ENCODE measurements around the gene GRIK3. TPM values are rescaled to one million over a fixed set of nuclear protein-coding genes. Genes with fewer than 3 reads are reported as not detected.

GRIK3 gene
- total RNA-seq, 2 experiments from 2014 or later = 16.3 to 55.0 TPM

GRCh38 chr1:36982709-36983108 is 51.6 kb downstream of the GRIK3 start:
- H3K79me2 ChIP-seq (ENCODE audit: insufficient read depth, low read depth, low read length) = no peaks in the 10 kb centered on the region
- H4K20me1 ChIP-seq (ENCODE audit: insufficient read depth, low read length) = no peaks in the 10 kb centered on the region
- no TSS peak for BruUV-seq (replicated peaks)
- no peak overlapping the region for H3K4me3 ChIP-seq (ENCODE audit: low read depth, low read length, poor library complexity, severe bottlenecking)
- intact Hi-C loops (cut with micrococcal nuclease; ENCODE audit: unreplicated experiment) = no loop called here
- H2AFZ ChIP-seq (ENCODE audit: low read length) = no peak overlapping the region
- H3K4me1 ChIP-seq (ENCODE audit: insufficient read depth, low read length, poor library complexity, severe bottlenecking) = peaks cover 8% of the 10 kb centered on the region
- CTCF ChIA-PET (ENCODE audit: unreplicated experiment) = no interaction called here
- H3K9me2 ChIP-seq (ENCODE audit: insufficient read depth, low read length) = no peaks in the 10 kb centered on the region
- DNase-seq (ENCODE audit: low spot score) = no peak
- peaks cover 10% of the 10 kb centered on the region; the same call in 1 of the 2 replicates for H3K9me3 ChIP-seq (ENCODE audit: low read length)
- no peak overlapping the region for H3K4me2 ChIP-seq (ENCODE audit: low read length)
- no peak overlapping the region for H3K27ac ChIP-seq (ENCODE audit: low read depth, low read length, poor library complexity, severe bottlenecking)
- POLR2A ChIA-PET = interaction anchor here (0.6 kb wide), 1 partner anchor 122 kb away, joined by 5 read pairs; no protein-coding TSS in a partner anchor
- peaks cover 14% of the 10 kb centered on the region for H3K36me3 ChIP-seq (ENCODE audit: insufficient read depth, low read length)
- TF ChIP-seq EZH2phosphoT487 (IDR thresholded peaks at IDR 0.05; ENCODE audit: borderline replicate concordance, low read depth, low read length) = no peak

DNA sequence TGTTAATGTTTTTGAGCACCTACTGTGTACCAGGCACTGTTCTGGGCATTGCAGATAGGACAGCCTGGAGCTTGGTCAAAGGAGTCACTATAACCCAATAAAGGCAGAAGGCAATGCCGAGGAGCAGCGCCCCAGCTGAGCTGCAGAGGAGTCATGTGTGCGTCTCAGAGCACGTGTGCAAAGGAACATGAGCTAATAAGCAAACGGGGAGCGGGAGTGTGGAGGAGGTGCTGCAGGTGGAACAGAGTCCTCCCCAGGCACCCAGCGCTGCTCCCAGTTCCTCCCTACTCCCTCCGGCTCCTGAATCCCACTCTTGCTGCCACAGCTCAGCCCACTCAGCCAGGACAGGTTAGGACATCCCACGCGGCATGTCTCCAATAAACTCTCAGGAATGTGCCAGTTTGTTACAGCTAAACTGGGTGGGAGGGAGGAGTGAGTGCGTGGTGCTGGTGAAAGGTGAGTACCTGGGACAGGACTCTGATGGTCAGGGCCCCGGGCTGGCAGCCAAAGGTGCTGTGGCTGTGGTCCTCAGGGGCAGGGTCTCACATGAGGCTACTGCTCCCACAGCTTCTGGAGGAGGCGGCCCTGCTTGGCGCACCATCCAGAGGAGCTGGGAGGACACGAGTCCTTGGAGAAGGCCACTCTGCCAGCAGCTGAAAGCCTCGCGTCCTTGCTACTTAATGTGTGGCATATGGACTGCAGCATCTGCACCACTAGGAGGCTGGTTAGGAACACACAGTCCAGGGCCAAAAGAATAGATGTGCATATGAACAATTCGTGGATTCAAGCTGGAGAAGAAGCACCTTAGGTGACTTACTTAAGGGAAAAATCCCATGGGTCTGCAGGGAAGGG is 52.3 kb downstream of the GRIK3 start:
- BruUV-seq (replicated peaks) = no TSS peak
- CTCF ChIA-PET (ENCODE audit: unreplicated experiment) = interaction anchor here (1.0 kb wide), 1 partner anchor 13 kb away, joined by 3 read pairs; no protein-coding TSS in a partner anchor

GRCh38 chr1:36981126-36981525 is 53.2 kb downstream of the GRIK3 start:
- no peak overlapping the region for H3K4me2 ChIP-seq (ENCODE audit: low read length)
- TF ChIP-seq EZH2phosphoT487 (IDR thresholded peaks at IDR 0.05; ENCODE audit: borderline replicate concordance, low read depth, low read length) = no peak
- TF ChIP-seq, protein P1, sequence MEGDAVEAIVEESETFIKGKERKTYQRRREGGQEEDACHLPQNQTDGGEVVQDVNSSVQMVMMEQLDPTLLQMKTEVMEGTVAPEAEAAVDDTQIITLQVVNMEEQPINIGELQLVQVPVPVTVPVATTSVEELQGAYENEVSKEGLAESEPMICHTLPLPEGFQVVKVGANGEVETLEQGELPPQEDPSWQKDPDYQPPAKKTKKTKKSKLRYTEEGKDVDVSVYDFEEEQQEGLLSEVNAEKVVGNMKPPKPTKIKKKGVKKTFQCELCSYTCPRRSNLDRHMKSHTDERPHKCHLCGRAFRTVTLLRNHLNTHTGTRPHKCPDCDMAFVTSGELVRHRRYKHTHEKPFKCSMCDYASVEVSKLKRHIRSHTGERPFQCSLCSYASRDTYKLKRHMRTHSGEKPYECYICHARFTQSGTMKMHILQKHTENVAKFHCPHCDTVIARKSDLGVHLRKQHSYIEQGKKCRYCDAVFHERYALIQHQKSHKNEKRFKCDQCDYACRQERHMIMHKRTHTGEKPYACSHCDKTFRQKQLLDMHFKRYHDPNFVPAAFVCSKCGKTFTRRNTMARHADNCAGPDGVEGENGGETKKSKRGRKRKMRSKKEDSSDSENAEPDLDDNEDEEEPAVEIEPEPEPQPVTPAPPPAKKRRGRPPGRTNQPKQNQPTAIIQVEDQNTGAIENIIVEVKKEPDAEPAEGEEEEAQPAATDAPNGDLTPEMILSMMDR (conservative IDR thresholded peaks at IDR 0.05; ENCODE audit: low read length) = no peak
- no peak overlapping the region for H2AFZ ChIP-seq (ENCODE audit: low read length)
- no peaks in the 10 kb centered on the region for H4K20me1 ChIP-seq (ENCODE audit: insufficient read depth, low read length)
- DNase-seq (ENCODE audit: low spot score) = no peak
- H3K9me2 ChIP-seq (ENCODE audit: insufficient read depth, low read length) = no peaks in the 10 kb centered on the region
- no peak overlapping the region for H3K4me3 ChIP-seq (ENCODE audit: low read depth, low read length, poor library complexity, severe bottlenecking)
- no peaks in the 10 kb centered on the region for H3K79me2 ChIP-seq (ENCODE audit: insufficient read depth, low read depth, low read length)
- ChIA-PET CTCF (ENCODE audit: unreplicated experiment) (interaction anchor here (1.0 kb wide), 1 partner anchor 14 kb away, joined by 3 read pairs; no protein-coding TSS in a partner anchor), POLR2A (interaction anchor here (0.6 kb wide), 1 partner anchor 560 kb away, joined by 4 read pairs; no protein-coding TSS in a partner anchor)
- H3K36me3 ChIP-seq (ENCODE audit: insufficient read depth, low read length) = peaks cover 14% of the 10 kb centered on the region
- H3K9me3 ChIP-seq (ENCODE audit: low read length) = peaks cover 10% of the 10 kb centered on the region; the same call in 1 of the 2 replicates
- intact Hi-C loops (cut with micrococcal nuclease; ENCODE audit: unreplicated experiment) = no loop called here
- peaks cover 8% of the 10 kb centered on the region for H3K4me1 ChIP-seq (ENCODE audit: insufficient read depth, low read length, poor library complexity, severe bottlenecking)
- no TSS peak for BruUV-seq (replicated peaks)
- H3K27ac ChIP-seq (ENCODE audit: low read depth, low read length, poor library complexity, severe bottlenecking) = no peak overlapping the region

More for the DNA sequence above, 52.3 kb downstream of the GRIK3 start:
- H3K9me3 ChIP-seq (ENCODE audit: low read length) = peaks cover 10% of the 10 kb centered on the region; the same call in 1 of the 2 replicates
- H3K4me1 ChIP-seq (ENCODE audit: insufficient read depth, low read length, poor library complexity, severe bottlenecking) = peaks cover 8% of the 10 kb centered on the region
- H3K9me2 ChIP-seq (ENCODE audit: insufficient read depth, low read length) = no peaks in the 10 kb centered on the region
- H3K27ac ChIP-seq (ENCODE audit: low read depth, low read length, poor library complexity, severe bottlenecking) = no peak overlapping the region
- no peaks in the 10 kb centered on the region for H4K20me1 ChIP-seq (ENCODE audit: insufficient read depth, low read length)
- intact Hi-C loops (cut with micrococcal nuclease; ENCODE audit: unreplicated experiment) = no loop called here
- no peak overlapping the region for H3K4me3 ChIP-seq (ENCODE audit: low read depth, low read length, poor library complexity, severe bottlenecking)
- H3K79me2 ChIP-seq (ENCODE audit: insufficient read depth, low read depth, low read length) = no peaks in the 10 kb centered on the region
- no peak overlapping the region for H2AFZ ChIP-seq (ENCODE audit: low read length)
- H3K36me3 ChIP-seq (ENCODE audit: insufficient read depth, low read length) = peaks cover 14% of the 10 kb centered on the region
- POLR2A ChIA-PET = interaction anchor here (0.6 kb wide), 1 partner anchor 121 kb away, joined by 5 read pairs; no protein-coding TSS in a partner anchor
- DNase-seq (ENCODE audit: low spot score) = no peak
- no peak for TF ChIP-seq EZH2phosphoT487 (IDR thresholded peaks at IDR 0.05; ENCODE audit: borderline replicate concordance, low read depth, low read length)
- TF ChIP-seq, protein P1 (conservative IDR thresholded peaks at IDR 0.05; ENCODE audit: low read length) = no peak
- no peak overlapping the region for H3K4me2 ChIP-seq (ENCODE audit: low read length)

Measured in OCI-LY7 (cell line).